CD4-positive, CD25-positive, alpha-beta regulatory T cell (primary cell): ENCODE results near the gene DENND4A. TPM values are rescaled to one million over a fixed set of nuclear protein-coding genes. Genes with fewer than 3 reads are reported as not detected.
A peak's percentile ranks its signal among the peaks of the same experiment; 100 is the strongest.
"Not testable (repeated sequence)": the region's sequence is repeated elsewhere in the genome, so short reads cannot be mapped to it uniquely, and the experiment has no call there.

Experiments
- ATAC-seq, 2 donors: fragments of 150-1000 bp; cut with Tn5 transposase; one replicate each; pipeline ENCODE4 v1.10.0; 2021; ENCODE audit warnings: low read depth in 2 of 2, moderate number of reproducible peaks in 2 of 2, moderate library complexity in 1 of 2
- DNase-seq, 3 donors: peaks; one replicate each; pipeline versions ENCODE4 v3.0.0 to v3.0.0-alpha.2; 2012 to 2022; ENCODE audit warnings: mixed read lengths in 1 of 3
- H3K27ac ChIP-seq: one replicate; pipeline ENCODE4 v1.7.0; 2013; ENCODE audit warnings: mild to moderate bottlenecking, low read length; ENCODE audit not compliant: insufficient read depth, poor library complexity, severe bottlenecking
- H3K27me3 ChIP-seq: one replicate; pipeline ENCODE4 v1.7.0; 2013; ENCODE audit warnings: low read length; ENCODE audit not compliant: control insufficient read depth, insufficient read depth
- H3K36me3 ChIP-seq: one replicate; pipeline ENCODE4 v1.7.0; 2013; ENCODE audit warnings: mild to moderate bottlenecking, low read length, moderate library complexity; ENCODE audit not compliant: control insufficient read depth, insufficient read depth
- H3K4me1 ChIP-seq: 2 replicates; pipeline ENCODE4 v1.7.0; 2013; ENCODE audit warnings: mild to moderate bottlenecking, low read length; ENCODE audit not compliant: insufficient read depth, control insufficient read depth, poor library complexity, severe bottlenecking
- H3K4me3 ChIP-seq: one replicate; pipeline ENCODE4 v1.7.0; 2013; ENCODE audit warnings: low read depth, mild to moderate bottlenecking, low read length, moderate library complexity
- H3K9me3 ChIP-seq, 2 experiments: 1 replicate in 1 of 2; 2 replicates in 1 of 2; pipeline ENCODE4 v1.7.0; 2013; ENCODE audit warnings: low read length in 2 of 2, mild to moderate bottlenecking in 1 of 2, moderate library complexity in 1 of 2; ENCODE audit not compliant: control insufficient read depth in 2 of 2
- H3K27ac Mint-ChIP-seq, 3 donors: one replicate each; pipeline ENCODE4 v1.8.0; 2020 to 2022; ENCODE audit warnings: mild to moderate bottlenecking in 3 of 3, mixed read lengths in 3 of 3, moderate library complexity in 2 of 3
- H3K27me3 Mint-ChIP-seq: one replicate; pipeline ENCODE4 v1.8.0; 2022; ENCODE audit warnings: mild to moderate bottlenecking, mixed read lengths
- H3K36me3 Mint-ChIP-seq: one replicate; pipeline ENCODE4 v1.8.0; 2020; ENCODE audit warnings: mixed read lengths
- H3K4me1 Mint-ChIP-seq, 4 donors: one replicate each; pipeline ENCODE4 v1.8.0; 2020 to 2022; ENCODE audit warnings: mixed read lengths in 4 of 4, mild to moderate bottlenecking in 1 of 4
- H3K4me3 Mint-ChIP-seq, 4 donors: one replicate each; pipeline ENCODE4 v1.8.0; 2020 to 2022; ENCODE audit warnings: mild to moderate bottlenecking in 4 of 4, mixed read lengths in 4 of 4, moderate library complexity in 3 of 4
- H3K9me3 Mint-ChIP-seq, 7 donors: one replicate each; pipeline ENCODE4 v1.8.0; 2020 to 2022; ENCODE audit warnings: mixed read lengths in 7 of 7, mild to moderate bottlenecking in 3 of 7, moderate library complexity in 2 of 7
- polyA plus RNA-seq, 4 donors: library from polyadenylated mRNA; unstranded; fragments of 300-500 nt; fragmentation: Illumina TruSeq; gene quantifications; one replicate each; pipeline ENCODE4 v1.2.3, GENCODE V29; 2021
- total RNA-seq: library from RNA; stranded (reverse); gene quantifications from one replicate; pipeline ENCODE4 v1.2.3, GENCODE V29; 2022

The DENND4A gene
- total and polyA plus RNA-seq, 5 donors from 2014 or later, result 9.6 to 88.4 (median 12.9) TPM

- Histone ChIP-seq H3K27me3 (no peaks in the 10 kb centered on the region), H3K9me3 (no peaks in the 10 kb centered on the region), H3K4me3 (no peak overlapping the region), H3K4me1 (no peaks in the 10 kb centered on the region), H3K27ac (no peak overlapping the region), H3K36me3 (peaks cover 49% of the 10 kb centered on the region)
- Mint-ChIP-seq H3K4me1 (peaks cover 0 to 8% (median 4%) of the 10 kb centered on the region in 4 donors), H3K4me3 (no peak overlapping the region), H3K36me3 (peaks cover 27% of the 10 kb centered on the region), H3K27me3 (no peaks in the 10 kb centered on the region), H3K9me3 (no peaks in the 10 kb centered on the region), H3K27ac (peak overlapping the region in 1 of 3 donors; percentile 62)
- no peak for DNase-seq
- no peak for ATAC-seq
These were observed 53.4 kb downstream of the DENND4A start for GRCh38 chr15:65738649-65739048.

- H3K27me3 Mint-ChIP-seq, H3K27me3 ChIP-seq, H3K9me3 Mint-ChIP-seq, H3K9me3 ChIP-seq, DNase-seq, H3K27ac Mint-ChIP-seq, H3K4me3 ChIP-seq, H3K4me3 Mint-ChIP-seq, ATAC-seq, H3K27ac ChIP-seq, H3K4me1 ChIP-seq: not testable (repeated sequence)
- Mint-ChIP-seq H3K36me3 (peaks cover 33% of the 10 kb centered on the region), H3K4me1 (peaks cover 4 to 12% (median 8%) of the 10 kb centered on the region in 4 donors)
- peaks cover 59% of the 10 kb centered on the region for H3K36me3 ChIP-seq
These were observed 58.5 kb downstream of the DENND4A start for GRCh38 chr15:65733599-65733998.

GRCh38 chr15:65732698-65733097 lies 59.4 kb downstream of the DENND4A start:
- peaks cover 53% of the 10 kb centered on the region for H3K36me3 ChIP-seq

GRCh38 chr15:65731926-65732325 lies 60.2 kb downstream of the DENND4A start:
- H3K36me3 Mint-ChIP-seq, result peaks cover 24% of the 10 kb centered on the region

More at GRCh38 chr15:65732698-65733097, 59.4 kb downstream of the DENND4A start:
- DNase-seq (no peak), ATAC-seq (no peak)
- peaks cover 4 to 10% (median 8%) of the 10 kb centered on the region in 4 donors for H3K4me1 Mint-ChIP-seq
- no peaks in the 10 kb centered on the region for H3K9me3 ChIP-seq
- no peaks in the 10 kb centered on the region for H3K4me1 ChIP-seq
- no peaks in the 10 kb centered on the region for H3K9me3 Mint-ChIP-seq
- H3K36me3 Mint-ChIP-seq, result peaks cover 31% of the 10 kb centered on the region
- no peak overlapping the region for H3K4me3 ChIP-seq
- peak overlapping the region in 1 of 3 donors; percentile 48 for H3K27ac Mint-ChIP-seq
- H3K27me3 ChIP-seq, result no peaks in the 10 kb centered on the region
- no peak overlapping the region for H3K27ac ChIP-seq
- H3K27me3 Mint-ChIP-seq, result no peaks in the 10 kb centered on the region
- H3K4me3 Mint-ChIP-seq, result no peak overlapping the region

GRCh38 chr15:65730549-65731172 lies 61.4 kb downstream of the DENND4A start:
- Histone ChIP-seq H3K27ac (no peak overlapping the region), H3K27me3 (no peaks in the 10 kb centered on the region), H3K36me3 (peaks cover 44% of the 10 kb centered on the region), H3K4me3 (no peak overlapping the region), H3K9me3 (no peaks in the 10 kb centered on the region), H3K4me1 (no peaks in the 10 kb centered on the region)
- Mint-ChIP-seq H3K27me3 (no peaks in the 10 kb centered on the region), H3K4me1 (peaks cover 4 to 12% (median 8%) of the 10 kb centered on the region in 4 donors), H3K27ac (peak overlapping the region in 1 of 3 donors; percentile 1), H3K9me3 (no peaks in the 10 kb centered on the region), H3K36me3 (peaks cover 27% of the 10 kb centered on the region), H3K4me3 (no peak overlapping the region)
- DNase-seq, result no peak
- ATAC-seq, result no peak

More at GRCh38 chr15:65731926-65732325, 60.2 kb downstream of the DENND4A start:
- no peak overlapping the region for H3K4me3 Mint-ChIP-seq
- Histone ChIP-seq H3K36me3 (peaks cover 49% of the 10 kb centered on the region), H3K4me1 (no peaks in the 10 kb centered on the region), H3K27me3 (no peaks in the 10 kb centered on the region), H3K9me3 (no peaks in the 10 kb centered on the region), H3K27ac (peak overlapping the region; percentile 25), H3K4me3 (no peak overlapping the region)
- ATAC-seq (no peak), DNase-seq (no peak)
- H3K9me3 Mint-ChIP-seq, result no peaks in the 10 kb centered on the region
- H3K4me1 Mint-ChIP-seq, result peaks cover 4 to 10% (median 8%) of the 10 kb centered on the region in 4 donors
- H3K27ac Mint-ChIP-seq, result peak overlapping the region in 1 of 3 donors; percentile 69
- no peaks in the 10 kb centered on the region for H3K27me3 Mint-ChIP-seq

GRCh38 chr15:65724464-65725215 lies 67.5 kb downstream of the DENND4A start:
- Mint-ChIP-seq H3K9me3 (no peaks in the 10 kb centered on the region), H3K27me3 (no peaks in the 10 kb centered on the region), H3K36me3 (peaks cover 29% of the 10 kb centered on the region), H3K27ac (no peak overlapping the region), H3K4me3 (no peak overlapping the region), H3K4me1 (peaks cover 0 to 5% (median 2%) of the 10 kb centered on the region in 4 donors)
- peaks cover 66% of the 10 kb centered on the region for H3K36me3 ChIP-seq
- no peaks in the 10 kb centered on the region for H3K4me1 ChIP-seq
- H3K27ac ChIP-seq, result no peak overlapping the region
- H3K4me3 ChIP-seq, result no peak overlapping the region
- H3K27me3 ChIP-seq, result no peaks in the 10 kb centered on the region
- no peaks in the 10 kb centered on the region for H3K9me3 ChIP-seq
- ATAC-seq (no peak), DNase-seq (no peak)

- Mint-ChIP-seq H3K4me1 (peaks cover 0 to 6% (median under 1%) of the 10 kb centered on the region in 4 donors), H3K9me3 (no peaks in the 10 kb centered on the region), H3K27me3 (no peaks in the 10 kb centered on the region), H3K27ac (no peak overlapping the region), H3K36me3 (peaks cover 31% of the 10 kb centered on the region), H3K4me3 (no peak overlapping the region)
- H3K4me1 ChIP-seq, result no peaks in the 10 kb centered on the region
- no peak overlapping the region for H3K27ac ChIP-seq
- H3K4me3 ChIP-seq, result no peak overlapping the region
- no peaks in the 10 kb centered on the region for H3K27me3 ChIP-seq
- DNase-seq (no peak), ATAC-seq (no peak)
- no peaks in the 10 kb centered on the region for H3K9me3 ChIP-seq
- H3K36me3 ChIP-seq, result peaks cover 64% of the 10 kb centered on the region
These were observed 68.2 kb downstream of the DENND4A start for GRCh38 chr15:65723876-65724275.
